ENCODE measurements around the gene SARM1. TPM values are rescaled to one million over a fixed set of nuclear protein-coding genes. Genes with fewer than 3 reads are reported as not detected.

The SARM1 gene
- total RNA-seq, 1 donor from 2014 or later, result 14.1 TPM

- intact Hi-C loops (cut with DNase I), result no loop called here
- no peak for DNase-seq
- TF ChIP-seq CTCF (IDR thresholded peaks at IDR 0.05), result no peak
- H3K36me3 ChIP-seq, result peaks cover 41% of the 10 kb centered on the region
- no peak overlapping the region for H3K4me3 ChIP-seq
- peaks cover 41% of the 10 kb centered on the region for H3K4me1 ChIP-seq
- H3K27ac ChIP-seq, result no peak overlapping the region
- no peaks in the 10 kb centered on the region for H3K27me3 ChIP-seq (ENCODE audit: low read depth)
- ATAC-seq, result no peak
- H3K9me3 ChIP-seq, result no peaks in the 10 kb centered on the region
Observed at GRCh38 chr17:28333083-28333746, 38.3 kb upstream of the SARM1 start.

- no peaks in the 10 kb centered on the region for H3K27me3 ChIP-seq (ENCODE audit: low read depth)
- no peak for DNase-seq
- intact Hi-C loops (cut with DNase I), result no loop called here
- H3K36me3 ChIP-seq, result peaks cover 32% of the 10 kb centered on the region
- peak overlapping the region; percentile 97 for H3K4me3 ChIP-seq
- no peak for TF ChIP-seq CTCF (IDR thresholded peaks at IDR 0.05)
- H3K4me1 ChIP-seq, result peaks cover 51% of the 10 kb centered on the region
- peak overlapping the region; percentile 99 for H3K27ac ChIP-seq
- no peak for ATAC-seq
- no peaks in the 10 kb centered on the region for H3K9me3 ChIP-seq
Observed at GRCh38 chr17:28334171-28334570, 37.3 kb upstream of the SARM1 start.

- Histone ChIP-seq H3K27ac (peak overlapping the region; percentile 99), H3K27me3 (ENCODE audit: low read depth) (no peaks in the 10 kb centered on the region), H3K4me3 (peak overlapping the region; percentile 97), H3K9me3 (no peaks in the 10 kb centered on the region), H3K36me3 (peaks cover 31% of the 10 kb centered on the region), H3K4me1 (peaks cover 56% of the 10 kb centered on the region)
- TF ChIP-seq CTCF (IDR thresholded peaks at IDR 0.05), result no peak
- ATAC-seq, result no peak
- intact Hi-C loops (cut with DNase I), result no loop called here
- DNase-seq, result no peak
Observed at GRCh38 chr17:28334666-28335200, 36.8 kb upstream of the SARM1 start.

GRCh38 chr17:28335201-28335958 lies 36.1 kb upstream of the SARM1 start, which contains the start of the genes IFT20 and TNFAIP1:
TSS of gene IFT20 (minus strand) at chr17:28335472. CDS start at chr17:28331985, 3,487 bp downstream.
TSS of gene TNFAIP1 (plus strand) at chr17:28335761. CDS start at chr17:28339522, 3,761 bp downstream.
- H3K27me3 ChIP-seq (ENCODE audit: low read depth), result no peaks in the 10 kb centered on the region
- H3K4me1 ChIP-seq, result peaks cover 56% of the 10 kb centered on the region
- H3K9me3 ChIP-seq, result no peaks in the 10 kb centered on the region
- H3K36me3 ChIP-seq, result peaks cover 31% of the 10 kb centered on the region
- DNase-seq, result peak; percentile 99
- TF ChIP-seq CTCF (IDR thresholded peaks at IDR 0.05), result no peak
- H3K27ac ChIP-seq, result peak within 1 kb of the TSS; percentile 99
- ATAC-seq, result peak; percentile 96 to 98
- intact Hi-C loops (cut with DNase I), result no loop called here
- H3K4me3 ChIP-seq, result peak within 1 kb of the TSS; percentile 97

- Histone ChIP-seq H3K27me3 (ENCODE audit: low read depth) (no peaks in the 10 kb centered on the region), H3K4me1 (peaks cover 56% of the 10 kb centered on the region), H3K36me3 (peaks cover 31% of the 10 kb centered on the region), H3K9me3 (no peaks in the 10 kb centered on the region), H3K4me3 (peak overlapping the region; percentile 97), H3K27ac (peak overlapping the region; percentile 99)
- intact Hi-C loops (cut with DNase I), result no loop called here
- DNase-seq (no peak), ATAC-seq (peak; percentile 39 to 72)
- no peak for TF ChIP-seq CTCF (IDR thresholded peaks at IDR 0.05)
Observed at GRCh38 chr17:28335959-28336871, 35.3 kb upstream of the SARM1 start.

Data from lower lobe of right lung (tissue), 2 donors.